Activated CD4-positive, alpha-beta T cell treated with anti-CD3 and anti-CD28 coated beads, Interleukin-2, amount 10 ng/mL, durations not matched to agents 24 days and 14 days (primary cell): Measurements from ENCODE around the gene OR5B12. TPM values are rescaled to one million over a fixed set of nuclear protein-coding genes. Genes with fewer than 3 reads are reported as not detected.

Source experiments
- DNase-seq: peaks from one replicate; pipeline ENCODE4 v3.0.0; 2022
- H3K27ac Mint-ChIP-seq: one replicate; pipeline ENCODE4 v1.8.0; 2022; ENCODE audit warnings: mild to moderate bottlenecking, mixed read lengths
- H3K27me3 Mint-ChIP-seq: one replicate; pipeline ENCODE4 v1.8.0; 2022; ENCODE audit warnings: mixed read lengths
- H3K36me3 Mint-ChIP-seq: one replicate; pipeline ENCODE4 v1.8.0; 2022; ENCODE audit warnings: low read depth, mild to moderate bottlenecking, mixed read lengths
- H3K4me1 Mint-ChIP-seq: one replicate; pipeline ENCODE4 v1.8.0; 2021; ENCODE audit warnings: mixed read lengths
- H3K4me3 Mint-ChIP-seq: one replicate; pipeline ENCODE4 v1.8.0; 2022; ENCODE audit warnings: mild to moderate bottlenecking, moderate library complexity, mixed read lengths
- H3K9me3 Mint-ChIP-seq: one replicate; pipeline ENCODE4 v1.8.0; 2021; ENCODE audit warnings: mixed read lengths
- intact Hi-C: fragments of 100-400 bp; cut with micrococcal nuclease; formaldehyde crosslinking; loops from one replicate; pipeline ENCODE4 v1.15.1; 2023
- total RNA-seq: library from RNA; stranded (reverse); gene quantifications from 2 replicates; pipeline ENCODE4 v1.2.3, GENCODE V29; 2022

The OR5B12 gene
- not detected in 2 replicates for total RNA-seq

DNA sequence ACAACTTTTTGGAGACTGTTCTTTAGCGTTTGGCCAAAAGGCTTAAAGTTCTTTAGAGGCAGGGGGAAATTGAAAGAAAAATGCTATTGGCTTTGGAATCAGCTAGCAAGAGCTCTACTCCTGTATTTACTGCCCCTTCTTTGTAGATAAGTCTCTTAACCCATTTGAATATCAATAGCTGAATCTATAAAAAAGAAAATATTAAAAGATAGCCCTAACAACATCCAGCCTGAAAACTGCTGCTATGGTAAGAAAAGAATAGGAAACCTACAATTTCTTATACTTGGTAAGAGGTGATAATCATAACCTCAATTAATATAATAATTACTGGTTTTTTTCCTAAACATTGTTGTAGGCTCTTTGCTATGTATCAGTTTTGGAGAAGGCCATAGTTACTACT lies at the start of gene OR5B12:
OR5B12 (minus strand) TSS at position 101 of the 400 bp plus-strand sequence. CDS start 2,085 bp downstream, outside the sequence.
- intact Hi-C loops, result no loop called here
- no peak within 1 kb of the TSS for H3K27ac Mint-ChIP-seq
- DNase-seq, result no peak
- no peaks in the 10 kb centered on the region for H3K4me1 Mint-ChIP-seq
- no peak within 1 kb of the TSS for H3K4me3 Mint-ChIP-seq
- H3K36me3 Mint-ChIP-seq, result no peaks in the 10 kb centered on the region
- H3K9me3 Mint-ChIP-seq, result peaks cover 3% of the 10 kb centered on the region
- H3K27me3 Mint-ChIP-seq, result peaks cover 3% of the 10 kb centered on the region

DNA sequence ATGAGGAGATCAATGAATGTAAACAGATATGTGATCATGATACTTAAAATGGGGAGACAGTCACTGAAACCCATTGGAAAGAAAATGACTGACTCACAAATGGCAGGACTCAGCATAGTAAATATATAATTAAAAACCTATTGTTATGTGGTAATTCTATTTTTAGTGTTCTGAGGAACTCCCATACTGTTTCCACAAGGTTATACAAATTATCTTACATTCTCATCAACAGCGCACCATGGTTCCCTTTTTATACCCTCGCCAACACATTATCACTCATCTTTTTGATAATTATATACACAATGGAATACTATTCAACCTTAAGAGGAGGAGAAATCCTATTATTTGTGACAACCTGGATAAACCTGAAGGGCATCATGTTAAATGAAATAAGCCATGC lies 48.8 kb upstream of the OR5B12 start:
- Mint-ChIP-seq H3K9me3 (peaks cover 7% of the 10 kb centered on the region), H3K27me3 (no peaks in the 10 kb centered on the region), H3K4me3 (no peak overlapping the region), H3K27ac (no peak overlapping the region), H3K36me3 (no peaks in the 10 kb centered on the region), H3K4me1 (no peaks in the 10 kb centered on the region)
- DNase-seq, result no peak
- intact Hi-C loops, result no loop called here

DNA sequence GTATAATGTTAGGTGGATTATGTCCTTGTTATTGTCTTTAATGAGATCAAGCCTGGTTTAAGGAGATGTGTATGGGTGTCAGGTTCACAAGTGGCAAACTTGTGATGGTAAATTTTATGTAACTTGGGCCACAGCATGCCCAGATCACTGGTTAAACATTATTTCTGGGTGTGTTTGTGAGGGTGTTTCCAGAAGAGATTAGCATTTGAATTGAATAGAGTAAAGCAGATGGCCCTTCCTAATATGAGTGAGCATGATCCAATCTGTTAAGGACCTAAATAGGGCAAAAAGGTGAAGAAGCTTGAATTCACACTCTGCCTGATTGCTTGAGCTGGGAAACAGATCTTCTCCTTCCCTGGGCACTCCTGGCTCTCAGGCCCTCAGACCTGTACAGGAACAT lies 45.1 kb upstream of the OR5B12 start:
- no peak for DNase-seq
- H3K9me3 Mint-ChIP-seq, result peaks cover 11% of the 10 kb centered on the region
- no peak overlapping the region for H3K27ac Mint-ChIP-seq
- intact Hi-C loops, result no loop called here
- no peaks in the 10 kb centered on the region for H3K27me3 Mint-ChIP-seq
- no peaks in the 10 kb centered on the region for H3K4me1 Mint-ChIP-seq
- H3K4me3 Mint-ChIP-seq, result no peak overlapping the region
- H3K36me3 Mint-ChIP-seq, result no peaks in the 10 kb centered on the region

DNA sequence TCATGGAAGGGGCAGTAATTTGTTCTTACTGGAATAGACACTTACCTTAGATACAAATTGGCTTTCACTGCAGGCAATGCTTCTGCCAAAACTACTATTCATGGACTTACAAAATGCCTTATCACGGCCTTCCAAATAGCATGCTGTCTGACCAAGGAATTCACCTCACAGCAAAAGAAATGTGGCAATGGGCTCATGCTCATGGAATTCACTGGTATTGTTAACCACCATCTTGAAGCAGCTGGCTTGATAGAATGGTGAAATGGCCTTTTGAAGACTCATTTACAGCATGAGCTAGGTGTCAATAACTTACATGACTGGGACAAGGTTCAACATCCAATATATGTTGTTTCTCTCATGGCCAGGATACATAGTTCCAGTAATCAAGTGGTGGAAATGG lies 43.9 kb upstream of the OR5B12 start:
- Mint-ChIP-seq H3K9me3 (peaks cover 11% of the 10 kb centered on the region), H3K36me3 (no peaks in the 10 kb centered on the region), H3K4me3 (no peak overlapping the region), H3K27me3 (no peaks in the 10 kb centered on the region), H3K27ac (no peak overlapping the region), H3K4me1 (no peaks in the 10 kb centered on the region)
- DNase-seq, result no peak
- intact Hi-C loops, result no loop called here

DNA sequence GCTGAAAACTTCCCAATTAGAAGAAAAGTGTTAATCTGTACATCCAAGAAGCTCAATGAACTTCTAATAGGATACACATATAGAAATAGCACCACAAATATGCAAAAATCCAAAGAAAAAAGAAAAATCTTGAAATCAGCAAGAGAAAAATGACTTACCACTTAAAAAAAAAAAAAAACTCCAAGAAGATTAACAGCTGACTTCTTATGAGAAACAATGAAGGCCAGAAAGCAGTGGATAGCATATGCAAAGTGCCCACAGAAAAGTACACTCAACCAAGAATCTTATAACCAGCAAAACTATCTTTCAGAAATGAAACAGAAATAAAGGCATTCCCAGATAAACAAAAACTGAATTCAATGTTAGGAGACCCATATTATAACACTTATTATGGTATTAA lies 29.9 kb upstream of the OR5B12 start:
- no peaks in the 10 kb centered on the region for H3K36me3 Mint-ChIP-seq

DNA sequence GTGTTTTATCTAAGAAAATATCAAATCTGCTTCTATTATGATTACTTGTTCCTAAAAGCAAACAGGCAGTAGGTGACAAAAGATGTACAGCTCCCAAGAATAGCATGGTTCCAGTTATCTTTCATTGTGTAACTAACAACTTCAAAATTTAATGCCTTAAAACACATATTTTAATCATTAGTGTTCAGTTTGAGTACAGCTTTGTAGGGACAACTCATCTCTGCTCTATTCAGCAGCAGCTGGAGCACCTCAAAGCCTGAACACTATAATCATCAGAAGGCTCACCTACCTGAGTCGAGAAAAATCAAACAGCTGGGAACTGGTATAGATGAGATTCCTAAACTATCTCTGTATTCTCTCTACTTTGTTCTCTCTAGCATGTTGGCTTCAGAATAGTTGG lies 24.3 kb upstream of the OR5B12 start:
- no peak overlapping the region for H3K4me3 Mint-ChIP-seq
- H3K27ac Mint-ChIP-seq, result no peak overlapping the region
- no peaks in the 10 kb centered on the region for H3K36me3 Mint-ChIP-seq
- no peak for DNase-seq
- no peaks in the 10 kb centered on the region for H3K4me1 Mint-ChIP-seq
- no peaks in the 10 kb centered on the region for H3K27me3 Mint-ChIP-seq
- peaks cover 7% of the 10 kb centered on the region for H3K9me3 Mint-ChIP-seq
- intact Hi-C loops, result no loop called here

More for the DNA sequence above, 29.9 kb upstream of the OR5B12 start:
- Mint-ChIP-seq H3K9me3 (peaks cover 28% of the 10 kb centered on the region), H3K27ac (no peak overlapping the region), H3K4me1 (no peaks in the 10 kb centered on the region), H3K27me3 (no peaks in the 10 kb centered on the region), H3K4me3 (no peak overlapping the region)
- no peak for DNase-seq
- intact Hi-C loops, result no loop called here

DNA sequence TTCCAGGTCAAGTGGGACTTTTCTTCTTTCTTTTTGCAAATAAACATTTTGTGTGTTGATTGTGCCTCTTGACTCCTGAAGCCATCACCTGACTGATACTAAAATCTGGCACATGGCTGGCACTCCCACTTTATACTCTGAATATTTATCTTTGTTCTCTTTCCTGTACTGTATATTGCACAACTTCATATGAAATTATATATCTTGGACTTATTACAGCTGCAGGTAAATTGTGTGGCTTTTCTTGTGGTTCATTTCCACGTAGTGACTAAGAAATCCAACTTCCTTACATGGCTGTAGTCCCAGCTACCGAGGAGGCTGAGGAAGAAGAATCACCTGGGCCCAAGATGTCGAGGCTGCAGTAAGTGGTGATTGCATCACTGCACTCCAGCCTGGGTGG lies 23.7 kb upstream of the OR5B12 start:
- Mint-ChIP-seq H3K27me3 (no peaks in the 10 kb centered on the region), H3K36me3 (no peaks in the 10 kb centered on the region), H3K4me3 (no peak overlapping the region), H3K27ac (no peak overlapping the region), H3K9me3 (peaks cover 7% of the 10 kb centered on the region), H3K4me1 (no peaks in the 10 kb centered on the region)
- no peak for DNase-seq
- intact Hi-C loops, result no loop called here

DNA sequence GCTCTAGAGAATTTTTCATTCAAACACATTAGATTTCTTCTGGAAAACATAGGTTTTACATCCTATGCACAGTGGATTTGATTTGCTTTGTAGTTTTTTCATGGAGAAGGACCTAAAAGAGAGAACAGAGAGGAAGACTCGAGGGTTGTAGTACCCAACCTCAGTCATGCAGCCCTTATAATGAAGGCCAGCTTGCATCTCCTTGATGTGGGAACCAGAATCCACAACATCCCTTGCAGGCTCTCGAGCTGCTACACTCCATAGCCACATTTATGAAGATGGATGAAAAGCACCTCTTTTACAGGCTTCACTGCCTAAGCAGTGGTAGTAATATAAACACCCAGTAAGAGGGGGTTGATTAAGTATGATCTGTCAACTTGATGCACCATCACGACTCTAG lies 9.5 kb upstream of the OR5B12 start:
- intact Hi-C loops, result no loop called here
- Mint-ChIP-seq H3K4me1 (no peaks in the 10 kb centered on the region), H3K36me3 (no peaks in the 10 kb centered on the region), H3K9me3 (peaks cover 5% of the 10 kb centered on the region), H3K27ac (no peak overlapping the region), H3K27me3 (no peaks in the 10 kb centered on the region), H3K4me3 (no peak overlapping the region)
- DNase-seq, result no peak

DNA sequence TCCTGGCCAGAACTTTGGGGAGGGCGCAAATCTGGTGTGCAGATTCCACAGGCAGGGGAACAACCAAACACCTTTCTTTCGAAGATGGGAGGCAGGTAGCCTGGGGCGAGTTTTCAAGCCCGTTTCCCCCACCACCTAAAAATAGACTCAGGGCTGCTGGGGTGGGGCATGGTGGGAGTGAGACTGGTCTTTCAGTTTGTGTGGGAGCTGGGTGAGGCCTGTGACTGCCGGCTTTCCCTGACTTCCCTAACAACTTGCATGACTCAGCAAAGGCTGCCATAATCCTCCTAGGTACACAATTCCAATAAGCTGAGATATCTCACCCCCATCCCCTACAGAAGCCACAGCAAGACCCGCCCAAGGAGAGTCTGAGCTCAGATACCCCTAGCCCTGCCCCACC lies 4.3 kb upstream of the OR5B12 start:
- Mint-ChIP-seq H3K4me3 (no peak overlapping the region), H3K27me3 (no peaks in the 10 kb centered on the region), H3K36me3 (no peaks in the 10 kb centered on the region), H3K9me3 (peaks cover 5% of the 10 kb centered on the region), H3K27ac (no peak overlapping the region), H3K4me1 (no peaks in the 10 kb centered on the region)
- intact Hi-C loops, result no loop called here
- no peak for DNase-seq

DNA sequence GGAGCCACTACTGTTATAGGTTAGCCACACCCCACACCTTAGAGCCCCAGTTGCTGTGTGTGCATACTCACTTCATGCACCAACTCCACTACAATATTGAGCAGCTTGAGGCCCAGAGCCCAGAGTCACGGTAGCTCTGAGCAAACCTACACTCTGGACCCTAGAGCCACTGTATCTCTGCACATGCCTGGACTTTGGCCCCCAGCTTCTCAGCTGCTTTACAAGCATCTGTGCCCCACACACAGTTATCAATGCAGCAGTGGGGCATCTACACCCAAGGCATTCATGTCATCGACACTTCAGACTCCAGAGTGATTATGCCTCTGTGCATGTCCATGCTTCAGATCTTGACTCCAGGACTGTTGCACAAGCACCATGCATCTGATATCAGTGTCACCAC lies 2.3 kb upstream of the OR5B12 start:
- Mint-ChIP-seq H3K36me3 (no peaks in the 10 kb centered on the region), H3K9me3 (peaks cover 5% of the 10 kb centered on the region), H3K27ac (no peak overlapping the region), H3K4me3 (no peak overlapping the region), H3K4me1 (no peaks in the 10 kb centered on the region), H3K27me3 (peaks cover 1% of the 10 kb centered on the region)
- no peak for DNase-seq
- intact Hi-C loops, result no loop called here

DNA sequence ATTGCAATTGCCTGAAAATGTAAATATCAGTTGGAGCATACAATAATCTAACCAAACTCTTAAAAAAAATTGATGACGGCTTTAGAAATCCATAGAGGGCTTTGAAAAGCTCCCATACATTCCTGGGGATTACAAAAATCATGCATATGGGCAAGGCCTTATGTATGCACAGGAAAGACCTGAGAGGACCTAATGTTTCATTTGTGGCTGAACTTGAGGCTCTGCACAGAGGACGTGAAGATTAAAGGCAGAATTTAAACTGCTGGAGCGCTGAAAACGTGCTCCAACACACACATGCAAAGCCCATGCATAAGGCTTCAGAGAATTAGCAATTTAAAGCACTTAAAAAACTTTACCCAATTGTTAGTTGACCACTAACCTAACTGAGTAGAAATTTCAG lies 3.5 kb downstream of the OR5B12 start:
- Mint-ChIP-seq H3K9me3 (no peaks in the 10 kb centered on the region), H3K4me3 (no peak overlapping the region), H3K4me1 (no peaks in the 10 kb centered on the region), H3K27me3 (peaks cover 3% of the 10 kb centered on the region), H3K27ac (no peak overlapping the region), H3K36me3 (no peaks in the 10 kb centered on the region)
- intact Hi-C loops, result no loop called here
- no peak for DNase-seq

DNA sequence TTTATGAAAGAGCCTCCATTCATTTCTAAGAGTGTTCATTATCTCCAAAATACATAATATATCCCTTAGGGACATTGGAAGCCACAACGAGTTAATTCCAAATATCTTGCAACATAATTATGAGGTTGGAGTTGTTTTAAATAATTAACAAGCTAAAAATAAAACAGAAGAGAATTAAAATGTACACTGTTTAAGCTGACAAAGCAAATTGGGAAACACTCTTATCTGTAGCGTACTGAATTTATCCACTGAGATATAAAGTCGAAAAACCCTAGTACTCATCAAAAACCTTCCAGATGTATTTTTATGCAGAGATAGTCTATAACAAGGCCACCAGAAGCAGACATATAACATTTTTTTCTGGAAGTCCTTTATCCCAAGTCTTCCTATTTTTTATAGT lies 7.8 kb downstream of the OR5B12 start:
- no peak for DNase-seq
- intact Hi-C loops, result no loop called here
- Mint-ChIP-seq H3K27ac (no peak overlapping the region), H3K4me1 (no peaks in the 10 kb centered on the region), H3K4me3 (no peak overlapping the region), H3K36me3 (no peaks in the 10 kb centered on the region), H3K27me3 (peaks cover 9% of the 10 kb centered on the region), H3K9me3 (no peaks in the 10 kb centered on the region)

DNA sequence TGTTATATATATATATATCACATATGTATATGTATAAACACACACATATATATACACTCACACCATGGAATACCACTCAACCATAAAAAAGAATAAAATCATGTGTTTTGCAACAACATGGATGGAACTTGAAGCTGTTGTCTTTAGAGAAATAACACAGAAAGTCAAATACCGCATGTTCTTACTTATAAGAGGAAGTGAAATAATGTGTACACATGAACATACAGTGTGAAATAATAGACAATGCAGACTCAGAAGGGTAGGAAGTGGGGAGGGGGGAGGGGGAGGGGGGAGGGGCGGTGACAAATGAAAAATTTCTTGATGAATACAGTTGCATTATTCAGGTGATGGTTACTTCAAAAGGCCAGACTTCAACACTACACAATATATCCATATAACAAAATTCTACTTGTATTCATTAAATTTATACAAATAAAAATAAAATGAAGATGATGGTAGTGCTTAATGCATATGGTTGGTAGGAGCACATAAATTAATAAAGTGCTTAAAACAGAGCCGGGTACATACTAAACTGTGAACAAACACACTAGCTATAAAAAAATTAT lies 8.3 kb downstream of the OR5B12 start:
- no peaks in the 10 kb centered on the region for H3K4me1 Mint-ChIP-seq
- H3K4me3 Mint-ChIP-seq, result no peak overlapping the region
- H3K36me3 Mint-ChIP-seq, result no peaks in the 10 kb centered on the region
- DNase-seq, result no peak
- intact Hi-C loops, result no loop called here
- H3K27ac Mint-ChIP-seq, result no peak overlapping the region
- H3K9me3 Mint-ChIP-seq, result no peaks in the 10 kb centered on the region
- peaks cover 11% of the 10 kb centered on the region for H3K27me3 Mint-ChIP-seq

DNA sequence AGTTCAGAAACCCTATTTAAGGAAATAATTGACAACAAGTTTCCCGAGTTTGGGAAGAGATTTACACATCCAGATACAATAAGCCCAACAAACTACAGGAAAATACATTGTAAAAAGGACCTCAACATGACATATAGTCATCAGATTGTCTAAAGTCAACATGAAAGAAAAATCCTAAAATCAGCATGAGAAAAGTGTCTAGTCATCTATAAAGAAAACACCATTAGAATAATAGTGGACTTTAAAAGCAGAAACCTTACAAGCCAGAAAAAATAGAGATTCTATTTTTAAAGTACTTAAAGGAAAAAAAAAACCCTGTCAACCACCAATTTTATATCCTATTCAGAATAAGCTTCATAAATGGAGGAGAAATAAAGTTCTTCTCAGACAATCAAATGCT lies 12.8 kb downstream of the OR5B12 start:
- no peak overlapping the region for H3K27ac Mint-ChIP-seq
- no peaks in the 10 kb centered on the region for H3K9me3 Mint-ChIP-seq
- no peaks in the 10 kb centered on the region for H3K36me3 Mint-ChIP-seq
- no peaks in the 10 kb centered on the region for H3K4me1 Mint-ChIP-seq
- peaks cover 11% of the 10 kb centered on the region for H3K27me3 Mint-ChIP-seq
- intact Hi-C loops, result no loop called here
- no peak for DNase-seq
- H3K4me3 Mint-ChIP-seq, result no peak overlapping the region

DNA sequence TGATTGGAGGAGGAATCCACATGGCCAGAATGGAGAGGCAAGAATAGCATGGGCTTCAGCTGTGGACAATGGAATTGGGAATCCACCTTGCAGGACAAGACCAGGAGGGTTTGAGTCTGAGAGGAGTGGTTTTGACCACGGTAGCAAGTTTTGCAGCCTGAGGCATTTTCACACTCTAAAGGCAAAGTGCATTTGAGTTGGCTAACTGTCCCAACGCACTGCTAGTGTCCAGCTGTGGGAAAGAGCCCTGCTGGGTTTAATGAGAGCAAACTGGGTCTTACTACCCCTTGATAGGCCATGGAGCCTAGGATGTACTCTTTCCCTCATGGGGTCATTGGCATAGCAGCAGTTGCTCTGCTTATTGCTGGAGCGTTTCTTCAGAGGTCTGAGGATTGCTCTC lies 14.0 kb downstream of the OR5B12 start, which contains the start of gene OR5B2:
OR5B2 (minus strand) TSS at position 101 of the 400 bp plus-strand sequence. CDS start 4,860 bp downstream, outside the sequence.
- peaks cover 11% of the 10 kb centered on the region for H3K27me3 Mint-ChIP-seq

More for the DNA sequence above, 14.0 kb downstream of the OR5B12 start, which contains the start of gene OR5B2:
- H3K27ac Mint-ChIP-seq, result no peak within 1 kb of the TSS
- H3K4me3 Mint-ChIP-seq, result no peak within 1 kb of the TSS
- H3K4me1 Mint-ChIP-seq, result no peaks in the 10 kb centered on the region
- intact Hi-C loops, result no loop called here
- DNase-seq, result no peak
- H3K36me3 Mint-ChIP-seq, result no peaks in the 10 kb centered on the region
- no peaks in the 10 kb centered on the region for H3K9me3 Mint-ChIP-seq
